ENCODE results near the gene HRH3. TPM values are rescaled to one million over a fixed set of nuclear protein-coding genes. Genes with fewer than 3 reads are reported as not detected.

The HRH3 gene
- total RNA-seq, 2 donors from 2014 or later = 0.18 to 0.51 TPM

DNA sequence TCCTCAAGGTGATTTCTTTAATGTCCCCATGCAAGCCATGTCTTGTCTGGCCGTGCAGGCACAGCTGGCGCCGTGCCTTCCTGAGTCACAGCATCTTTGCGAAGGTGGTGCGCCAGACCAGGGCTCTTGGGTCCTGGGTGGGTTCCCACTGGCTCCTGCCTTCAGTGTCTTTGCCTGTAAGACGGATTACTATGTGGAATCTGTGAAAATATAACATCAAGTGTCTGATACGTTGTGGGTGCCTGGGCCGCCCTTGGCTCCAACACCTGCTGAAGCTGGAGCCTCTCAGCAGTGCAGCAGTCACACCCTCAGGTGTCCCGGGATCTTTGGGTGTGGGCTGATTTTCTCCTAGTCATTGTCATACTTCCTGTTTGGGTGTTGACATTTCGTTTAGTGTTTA lies 21.4 kb upstream of the HRH3 start:
- DNase-seq (ENCODE audit: low spot score) = peak; percentile 50
- H3K27me3 ChIP-seq (replicated peaks; ENCODE audit: insufficient read depth) = no peaks in the 10 kb centered on the region
- TF ChIP-seq POLR2A (IDR thresholded peaks at IDR 0.05) = peak; percentile 20
- TF ChIP-seq, protein P1, sequence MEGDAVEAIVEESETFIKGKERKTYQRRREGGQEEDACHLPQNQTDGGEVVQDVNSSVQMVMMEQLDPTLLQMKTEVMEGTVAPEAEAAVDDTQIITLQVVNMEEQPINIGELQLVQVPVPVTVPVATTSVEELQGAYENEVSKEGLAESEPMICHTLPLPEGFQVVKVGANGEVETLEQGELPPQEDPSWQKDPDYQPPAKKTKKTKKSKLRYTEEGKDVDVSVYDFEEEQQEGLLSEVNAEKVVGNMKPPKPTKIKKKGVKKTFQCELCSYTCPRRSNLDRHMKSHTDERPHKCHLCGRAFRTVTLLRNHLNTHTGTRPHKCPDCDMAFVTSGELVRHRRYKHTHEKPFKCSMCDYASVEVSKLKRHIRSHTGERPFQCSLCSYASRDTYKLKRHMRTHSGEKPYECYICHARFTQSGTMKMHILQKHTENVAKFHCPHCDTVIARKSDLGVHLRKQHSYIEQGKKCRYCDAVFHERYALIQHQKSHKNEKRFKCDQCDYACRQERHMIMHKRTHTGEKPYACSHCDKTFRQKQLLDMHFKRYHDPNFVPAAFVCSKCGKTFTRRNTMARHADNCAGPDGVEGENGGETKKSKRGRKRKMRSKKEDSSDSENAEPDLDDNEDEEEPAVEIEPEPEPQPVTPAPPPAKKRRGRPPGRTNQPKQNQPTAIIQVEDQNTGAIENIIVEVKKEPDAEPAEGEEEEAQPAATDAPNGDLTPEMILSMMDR (IDR thresholded peaks at IDR 0.05) = no peak
- TF ChIP-seq POLR2AphosphoS5 (IDR thresholded peaks at IDR 0.05) = peak; percentile 47
- H3K27ac ChIP-seq = peak overlapping the region in 1 of 2 donors; percentile 11
- intact Hi-C loops (cut with DNase I) = no loop called here
- H3K4me1 ChIP-seq (replicated peaks) = peaks cover 5% of the 10 kb centered on the region
- H3K36me3 ChIP-seq = no peaks in the 10 kb centered on the region
- no peaks in the 10 kb centered on the region for H3K9me3 ChIP-seq
- H3K4me3 ChIP-seq = no peak overlapping the region
- WGBS = 56% methylated on average over 10 of the region's 10 CpGs

DNA sequence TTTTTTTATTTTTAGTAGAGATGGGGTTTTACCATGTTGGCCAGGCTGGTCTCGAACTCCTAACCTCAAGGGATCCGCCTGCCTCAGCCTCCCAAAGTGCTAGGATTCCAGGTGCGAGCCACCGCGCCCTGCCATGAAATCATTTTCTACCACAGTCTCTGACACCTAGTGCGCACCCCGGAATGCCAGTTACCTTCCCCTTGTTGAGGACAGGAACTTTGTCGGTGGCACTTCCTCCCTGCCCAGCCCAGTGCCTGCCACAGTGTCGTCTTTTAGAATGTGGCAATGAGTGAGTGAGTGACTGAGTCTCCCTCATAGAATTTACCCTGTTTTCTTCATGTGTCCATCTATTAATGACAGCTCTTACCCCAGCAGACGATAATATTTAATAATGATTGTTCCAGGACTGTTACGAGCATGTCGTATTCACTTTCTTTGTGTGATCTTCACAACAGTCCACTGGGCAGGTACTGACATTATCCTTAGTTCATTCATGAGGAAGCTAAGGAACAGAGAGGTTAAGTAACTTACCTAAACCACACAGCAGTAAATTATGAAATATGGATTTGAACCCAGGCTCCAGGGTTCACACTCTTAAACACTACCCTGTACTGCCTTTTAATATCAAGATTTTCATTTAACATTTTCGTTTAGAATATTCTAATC lies 20.1 kb upstream of the HRH3 start:
- H3K4me1 ChIP-seq (replicated peaks) = peaks cover 7% of the 10 kb centered on the region
- TF ChIP-seq POLR2AphosphoS5 (IDR thresholded peaks at IDR 0.05) = no peak
- no peak for TF ChIP-seq POLR2A (IDR thresholded peaks at IDR 0.05)
- TF ChIP-seq, protein P1 (IDR thresholded peaks at IDR 0.05) = no peak
- intact Hi-C loops (cut with DNase I) = no loop called here
- DNase-seq (ENCODE audit: low spot score) = no peak
- H3K4me3 ChIP-seq = no peak overlapping the region
- 90% methylated on average over 13 of the region's 13 CpGs for WGBS
- H3K27ac ChIP-seq = no peak overlapping the region
- H3K9me3 ChIP-seq = no peaks in the 10 kb centered on the region
- no peaks in the 10 kb centered on the region for H3K36me3 ChIP-seq
- no peaks in the 10 kb centered on the region for H3K27me3 ChIP-seq (replicated peaks; ENCODE audit: insufficient read depth)

DNA sequence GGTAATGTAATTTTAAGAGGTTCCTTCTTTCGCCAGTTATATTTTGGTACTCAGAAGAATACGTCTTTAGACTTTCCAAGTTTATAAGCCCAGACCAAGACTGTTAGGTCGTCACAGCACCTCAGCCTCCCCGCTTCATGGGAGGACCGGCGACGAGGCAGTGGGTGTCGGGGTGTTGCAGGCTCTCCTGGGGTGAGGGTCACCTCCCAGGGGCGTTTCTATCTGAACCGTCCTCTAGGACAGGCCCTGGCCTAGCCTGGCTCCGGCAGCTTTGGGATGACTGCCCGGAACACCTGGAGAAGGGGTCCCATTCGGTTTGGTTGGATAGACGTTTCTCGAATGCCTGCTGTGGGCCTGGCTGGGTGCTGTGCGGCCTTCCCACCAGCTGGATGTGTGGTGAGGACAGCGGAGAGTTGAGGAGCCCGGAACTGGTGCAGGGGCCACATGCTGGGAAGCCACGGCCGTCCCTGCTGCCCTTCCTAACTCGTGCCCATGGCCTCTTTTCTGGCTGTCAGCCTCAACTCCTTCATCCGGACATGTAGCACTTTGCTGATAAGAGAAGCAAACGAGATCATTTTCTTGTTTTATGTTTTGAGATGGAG lies 19.3 kb upstream of the HRH3 start:
- no peaks in the 10 kb centered on the region for H3K27me3 ChIP-seq (replicated peaks; ENCODE audit: insufficient read depth)
- H3K4me3 ChIP-seq = peak overlapping the region; percentile 89 to 94
- H3K4me1 ChIP-seq (replicated peaks) = peaks cover 15% of the 10 kb centered on the region
- no peaks in the 10 kb centered on the region for H3K36me3 ChIP-seq
- WGBS = 41% methylated on average over 23 of the region's 23 CpGs
- H3K9me3 ChIP-seq = no peaks in the 10 kb centered on the region
- intact Hi-C loops (cut with DNase I) = loop anchor here (2.0 kb wide), 1 partner anchor 97 kb away; the partner anchor contains the start of genes PSMA7 and SS18L1
- DNase-seq (ENCODE audit: low spot score) = no peak
- peak overlapping the region; percentile 82 to 87 for H3K27ac ChIP-seq
- TF ChIP-seq POLR2A (IDR thresholded peaks at IDR 0.05) = no peak
- no peak for TF ChIP-seq POLR2AphosphoS5 (IDR thresholded peaks at IDR 0.05)
- TF ChIP-seq, protein P1 (IDR thresholded peaks at IDR 0.05) = no peak

DNA sequence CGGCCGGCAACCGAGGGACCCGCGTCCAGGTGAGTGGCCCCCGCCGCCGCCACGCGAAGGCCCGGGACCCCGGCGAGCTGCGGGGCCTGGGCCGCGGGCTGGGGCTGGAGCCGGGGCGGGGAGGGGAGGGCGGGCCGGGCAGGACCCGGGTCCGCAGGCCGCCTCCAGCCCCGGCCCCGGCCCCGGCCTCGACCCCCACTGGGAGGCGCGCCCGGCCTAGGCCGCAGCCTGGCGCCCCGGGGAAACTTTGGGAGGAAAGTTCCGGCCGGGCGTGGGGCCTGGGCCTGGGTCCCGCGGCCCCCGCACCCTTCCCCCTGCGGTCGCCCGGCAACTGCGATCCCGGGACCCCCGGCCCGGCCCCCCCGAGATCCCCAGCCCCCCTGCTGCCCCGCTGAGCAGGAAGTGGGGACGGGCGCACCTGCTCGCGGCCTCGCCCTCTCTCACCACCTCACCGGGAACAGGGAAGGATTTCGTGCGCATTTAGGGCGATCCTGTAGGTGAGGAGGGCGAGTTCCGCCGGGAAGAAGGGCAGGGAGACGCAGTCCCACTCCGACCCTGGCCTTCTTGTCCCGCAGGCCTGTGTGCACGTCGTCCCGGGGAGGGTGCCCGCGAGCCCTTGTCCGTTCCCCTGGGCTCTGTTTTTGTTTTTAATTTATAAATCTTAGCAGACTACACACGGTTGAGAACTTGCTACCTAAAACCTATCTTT lies 18.6 kb upstream of the HRH3 start:
- Histone ChIP-seq H3K9me3 (no peaks in the 10 kb centered on the region), H3K4me3 (peak overlapping the region; percentile 89 to 94), H3K27ac (peak overlapping the region; percentile 82 to 87), H3K4me1 (replicated peaks) (peaks cover 19% of the 10 kb centered on the region), H3K27me3 (replicated peaks; ENCODE audit: insufficient read depth) (no peaks in the 10 kb centered on the region), H3K36me3 (no peaks in the 10 kb centered on the region)
- intact Hi-C loops (cut with DNase I) = loop anchor here (2.0 kb wide), 1 partner anchor 96 kb away; the partner anchor contains the start of genes PSMA7 and SS18L1
- under 1% methylated on average over 36 of the region's 70 CpGs for WGBS
- no peak for DNase-seq (ENCODE audit: low spot score)
- peak; percentile 50 for TF ChIP-seq POLR2A (IDR thresholded peaks at IDR 0.05)
- TF ChIP-seq, protein P1 (IDR thresholded peaks at IDR 0.05) = no peak

Measured in prostate gland (tissue), 2 donors.